Aorta (tissue), 4 donors: Measurements from ENCODE around the gene DYNC1I1. TPM values are rescaled to one million over a fixed set of nuclear protein-coding genes. Genes with fewer than 3 reads are reported as not detected.

ENCODE experiments used
- polyA plus RNA-seq, 2 donors: library from polyadenylated mRNA; stranded (reverse); fragments of 200-250 nt; gene quantifications; one replicate each; pipeline ENCODE4 v1.2.3, GENCODE V29; 2013
- total RNA-seq, 2 donors: library from RNA; stranded (reverse); fragmentation: NEBNext Ultra II Directional; extraction: Animal tissue kit (Norgen Biotek cat#: 25700); gene quantifications; one replicate each; pipeline ENCODE4 v1.2.1, GENCODE V29; 2021
- donor health status: healthy with polysubstance abuse.
- donor health status: Bipolar disorder and iron deficiency.
- donor health status: DM: no; HTN: no; CAD: no.
- donor health status: DM: yes; HTN: yes; CAD: no.

The DYNC1I1 gene
- total and polyA plus RNA-seq, 4 donors: 7.4 to 13.3 (median 11.3) TPM

Other genes starting within 250 kb of the DYNC1I1 start
- gene PDK4, start 176.0 kb upstream of the DYNC1I1 start, total RNA-seq: 100 to 1,000 TPM in 1 of 2 donors, 10 to 100 TPM in 1; 34.1 to 294 TPM
- 100 to 1,000 TPM; 108 to 126 TPM for gene PDK4, start 176.0 kb upstream of the DYNC1I1 start, polyA plus RNA-seq